ENCODE data around the gene CASKIN2. TPM values are rescaled to one million over a fixed set of nuclear protein-coding genes. Genes with fewer than 3 reads are reported as not detected.

CASKIN2 gene
- polyA plus RNA-seq, 1 donor = 13.9 TPM

DNA sequence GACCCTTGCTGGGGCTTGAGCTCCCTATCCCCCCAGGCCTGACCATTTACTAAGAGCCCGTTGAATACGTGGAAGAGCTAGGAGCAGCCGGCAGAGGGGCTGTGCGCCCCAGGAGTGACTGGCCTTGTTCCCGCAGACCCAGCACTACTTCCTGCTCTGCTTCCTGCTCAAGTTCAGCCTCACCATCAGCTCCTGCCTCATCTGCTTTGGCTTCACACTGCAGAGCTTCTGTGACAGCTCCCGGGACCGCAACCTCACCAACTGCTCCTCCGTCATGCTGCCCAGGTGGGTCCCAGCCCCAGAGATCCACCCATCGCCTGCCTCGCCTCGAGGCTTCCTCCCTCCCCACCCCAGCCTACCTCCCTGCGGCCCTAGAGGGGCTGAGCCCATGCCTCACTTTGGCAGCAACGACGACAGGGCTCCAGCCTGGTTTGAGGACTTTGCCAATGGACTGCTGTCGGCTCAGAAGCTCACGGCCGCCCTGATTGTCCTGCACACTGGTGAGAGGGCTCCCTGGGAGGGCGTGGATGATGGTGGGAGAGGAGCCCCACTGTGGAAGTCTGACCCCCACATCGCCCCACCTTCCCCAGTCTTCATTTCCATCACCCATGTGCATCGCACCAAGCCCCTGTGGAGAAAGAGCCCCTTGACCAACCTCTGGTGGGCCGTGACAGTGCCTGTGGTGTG lies 17.2 kb downstream of the CASKIN2 start:
- Histone ChIP-seq H3K4me3 (ENCODE audit: low read length) (no peak overlapping the region), H3K27me3 (ENCODE audit: control insufficient read depth, insufficient read depth, low read length) (no peaks in the 10 kb centered on the region), H3K4me1 (ENCODE audit: control insufficient read depth, insufficient read depth, low read length) (no peaks in the 10 kb centered on the region), H3K27ac (ENCODE audit: low read length) (no peak overlapping the region), H3K36me3 (ENCODE audit: control insufficient read depth, insufficient read depth, low read length) (peaks cover 92% of the 10 kb centered on the region), H3K9me3 (ENCODE audit: control insufficient read depth, low read depth, low read length) (no peaks in the 10 kb centered on the region)
- WGBS (ENCODE audit: insufficient coverage, low lambda C conversion rate) = no CpG with 5 or more reads among the region's 21 CpGs
- DNase-seq = no peak

DNA sequence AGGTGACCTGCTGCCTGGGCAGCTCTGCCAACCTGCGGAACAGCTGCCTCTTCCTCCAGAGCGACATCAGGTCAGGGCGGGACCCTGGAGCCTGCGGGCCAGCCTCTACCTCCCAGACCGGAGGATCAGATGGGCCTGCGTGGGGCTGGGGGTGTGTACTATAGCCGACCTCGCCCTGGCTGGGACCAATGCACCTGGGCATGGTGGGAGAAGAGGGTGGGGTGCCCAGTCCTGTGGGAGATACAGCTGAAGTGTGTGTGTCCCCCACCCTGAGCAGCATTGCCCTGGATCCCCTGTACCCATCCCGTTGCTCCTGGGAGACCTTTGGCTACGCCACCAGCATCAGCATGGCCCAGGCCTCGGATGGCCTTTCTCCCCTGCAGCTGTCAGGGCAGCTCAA lies 19.3 kb downstream of the CASKIN2 start:
- H3K27ac ChIP-seq (ENCODE audit: low read length) = no peak overlapping the region
- WGBS (ENCODE audit: insufficient coverage, low lambda C conversion rate) = no CpG with 5 or more reads among the region's 11 CpGs
- peaks cover 97% of the 10 kb centered on the region for H3K36me3 ChIP-seq (ENCODE audit: control insufficient read depth, insufficient read depth, low read length)

DNA sequence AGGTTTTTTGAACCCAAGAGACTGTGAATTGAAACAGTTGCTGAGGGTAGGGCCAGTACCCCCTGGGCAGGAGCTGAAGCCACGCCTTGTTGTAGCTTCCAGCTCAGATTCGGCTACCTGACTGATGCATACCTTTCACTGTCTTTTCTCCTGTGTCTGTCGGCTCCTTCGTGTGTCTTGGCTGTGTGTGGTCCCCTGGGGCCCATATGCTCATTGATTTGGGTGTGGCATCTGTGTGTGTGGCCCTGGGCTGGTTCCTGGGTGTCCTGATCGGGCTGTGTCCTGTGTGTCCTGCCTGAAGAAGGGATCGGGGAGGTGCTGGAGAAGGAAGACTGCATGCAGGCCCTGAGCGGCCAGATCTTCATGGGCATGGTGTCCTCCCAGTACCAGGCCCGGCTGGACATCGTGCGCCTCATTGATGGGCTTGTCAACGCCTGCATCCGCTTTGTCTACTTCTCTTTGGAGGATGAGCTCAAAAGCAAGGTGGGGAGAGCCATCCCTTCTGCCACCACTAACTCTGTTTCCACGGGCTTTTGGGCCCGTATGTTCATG lies 20.9 kb downstream of the CASKIN2 start:
- Histone ChIP-seq H3K4me3 (ENCODE audit: low read length) (no peak overlapping the region), H3K27ac (ENCODE audit: low read length) (no peak overlapping the region), H3K36me3 (ENCODE audit: control insufficient read depth, insufficient read depth, low read length) (peaks cover 94% of the 10 kb centered on the region), H3K4me1 (ENCODE audit: control insufficient read depth, insufficient read depth, low read length) (no peaks in the 10 kb centered on the region), H3K9me3 (ENCODE audit: control insufficient read depth, low read depth, low read length) (no peaks in the 10 kb centered on the region), H3K27me3 (ENCODE audit: control insufficient read depth, insufficient read depth, low read length) (no peaks in the 10 kb centered on the region)
- no CpG with 5 or more reads among the region's 14 CpGs for WGBS (ENCODE audit: insufficient coverage, low lambda C conversion rate)
- DNase-seq = no peak

More for the DNA sequence above, 19.3 kb downstream of the CASKIN2 start:
- DNase-seq = no peak
- H3K9me3 ChIP-seq (ENCODE audit: control insufficient read depth, low read depth, low read length) = no peaks in the 10 kb centered on the region
- H3K27me3 ChIP-seq (ENCODE audit: control insufficient read depth, insufficient read depth, low read length) = no peaks in the 10 kb centered on the region
- H3K4me1 ChIP-seq (ENCODE audit: control insufficient read depth, insufficient read depth, low read length) = no peaks in the 10 kb centered on the region
- H3K4me3 ChIP-seq (ENCODE audit: low read length) = no peak overlapping the region

DNA sequence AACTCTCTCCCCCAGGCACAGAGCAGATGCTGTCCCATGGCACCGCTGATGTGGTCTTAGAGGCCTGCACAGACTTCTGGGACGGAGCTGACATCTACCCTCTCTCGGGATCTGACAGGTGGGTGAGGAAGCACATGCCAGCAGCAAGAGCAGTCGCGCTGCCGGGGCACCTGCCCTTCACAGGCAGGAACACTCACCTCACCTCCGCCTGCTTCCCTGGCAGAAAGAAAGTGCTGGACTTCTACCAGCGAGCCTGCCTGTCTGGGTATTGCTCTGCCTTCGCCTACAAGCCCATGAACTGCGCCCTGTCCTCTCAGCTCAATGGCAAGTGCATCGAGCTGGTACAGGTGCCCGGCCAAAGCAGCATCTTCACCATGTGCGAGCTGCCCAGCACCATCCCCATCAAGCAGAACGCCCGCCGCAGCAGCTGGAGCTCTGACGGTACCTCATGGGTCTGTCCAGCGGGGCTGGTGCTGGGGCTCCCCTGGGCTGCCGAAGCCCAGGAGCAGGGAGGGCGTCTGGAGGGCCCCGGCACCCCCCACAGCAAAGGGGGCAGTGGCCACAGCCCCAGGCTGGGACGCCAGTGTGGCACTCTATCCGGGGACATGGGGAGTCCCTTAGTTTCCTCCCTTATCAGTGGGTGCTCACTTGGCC lies 21.7 kb downstream of the CASKIN2 start:
- Histone ChIP-seq H3K27ac (ENCODE audit: low read length) (no peak overlapping the region), H3K36me3 (ENCODE audit: control insufficient read depth, insufficient read depth, low read length) (peaks cover 93% of the 10 kb centered on the region), H3K4me1 (ENCODE audit: control insufficient read depth, insufficient read depth, low read length) (no peaks in the 10 kb centered on the region), H3K9me3 (ENCODE audit: control insufficient read depth, low read depth, low read length) (no peaks in the 10 kb centered on the region), H3K27me3 (ENCODE audit: control insufficient read depth, insufficient read depth, low read length) (no peaks in the 10 kb centered on the region), H3K4me3 (ENCODE audit: low read length) (no peak overlapping the region)
- no peak for DNase-seq
- WGBS (ENCODE audit: insufficient coverage, low lambda C conversion rate) = no CpG with 5 or more reads among the region's 23 CpGs

DNA sequence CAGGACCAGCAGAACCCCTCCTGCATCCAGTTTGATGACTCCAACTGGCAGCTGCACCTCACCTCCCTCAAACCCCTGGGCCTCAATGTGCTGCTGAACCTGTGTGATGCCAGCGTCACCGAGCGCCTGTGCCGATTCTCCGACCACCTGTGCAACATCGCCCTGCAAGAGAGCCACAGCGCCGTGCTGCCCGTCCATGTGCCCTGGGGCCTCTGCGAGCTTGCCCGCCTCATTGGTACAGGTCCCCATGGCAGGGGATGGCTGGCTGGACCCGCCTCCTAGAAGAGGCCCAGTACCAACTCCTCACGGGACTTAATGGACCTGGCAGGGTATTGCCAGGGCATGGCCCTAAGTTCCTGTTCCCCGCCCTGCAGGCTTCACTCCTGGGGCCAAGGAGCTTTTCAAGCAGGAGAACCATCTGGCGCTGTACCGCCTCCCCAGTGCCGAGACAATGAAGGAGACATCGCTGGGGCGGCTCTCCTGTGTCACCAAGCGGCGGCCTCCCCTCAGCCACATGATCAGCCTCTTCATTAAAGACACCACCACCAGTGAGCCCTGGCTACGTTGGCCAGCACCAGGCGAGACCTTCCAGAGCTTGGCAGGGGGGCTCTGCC lies 22.7 kb downstream of the CASKIN2 start:
- WGBS (ENCODE audit: insufficient coverage, low lambda C conversion rate) = no CpG with 5 or more reads among the region's 23 CpGs
- Histone ChIP-seq H3K27ac (ENCODE audit: low read length) (no peak overlapping the region), H3K4me3 (ENCODE audit: low read length) (no peak overlapping the region), H3K27me3 (ENCODE audit: control insufficient read depth, insufficient read depth, low read length) (no peaks in the 10 kb centered on the region), H3K36me3 (ENCODE audit: control insufficient read depth, insufficient read depth, low read length) (peaks cover 85% of the 10 kb centered on the region), H3K4me1 (ENCODE audit: control insufficient read depth, insufficient read depth, low read length) (no peaks in the 10 kb centered on the region), H3K9me3 (ENCODE audit: control insufficient read depth, low read depth, low read length) (no peaks in the 10 kb centered on the region)
- DNase-seq = no peak

DNA sequence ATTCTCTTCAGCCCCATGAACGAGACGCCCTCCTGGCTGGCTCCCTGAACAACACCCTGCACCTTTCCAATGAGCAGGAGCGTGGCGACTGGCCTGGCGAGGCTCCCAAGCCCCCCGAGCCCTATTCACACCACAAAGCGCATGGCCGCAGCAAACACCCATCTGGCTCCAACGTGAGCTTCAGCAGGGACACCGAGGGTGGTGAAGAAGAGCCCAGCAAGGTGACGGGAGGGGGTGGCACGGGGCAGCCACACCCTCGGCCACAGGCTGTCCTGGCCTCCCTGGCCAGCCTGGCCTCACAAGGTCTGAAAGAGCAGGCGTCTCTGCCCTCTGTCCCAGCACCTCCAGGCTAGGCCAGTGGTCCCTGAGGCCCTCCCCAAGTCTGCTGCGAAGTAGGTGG lies 23.7 kb downstream of the CASKIN2 start:
- H3K36me3 ChIP-seq (ENCODE audit: control insufficient read depth, insufficient read depth, low read length) = peaks cover 81% of the 10 kb centered on the region
- 100% methylated on average over 1 of the region's 15 CpGs for WGBS (ENCODE audit: insufficient coverage, low lambda C conversion rate)

DNA sequence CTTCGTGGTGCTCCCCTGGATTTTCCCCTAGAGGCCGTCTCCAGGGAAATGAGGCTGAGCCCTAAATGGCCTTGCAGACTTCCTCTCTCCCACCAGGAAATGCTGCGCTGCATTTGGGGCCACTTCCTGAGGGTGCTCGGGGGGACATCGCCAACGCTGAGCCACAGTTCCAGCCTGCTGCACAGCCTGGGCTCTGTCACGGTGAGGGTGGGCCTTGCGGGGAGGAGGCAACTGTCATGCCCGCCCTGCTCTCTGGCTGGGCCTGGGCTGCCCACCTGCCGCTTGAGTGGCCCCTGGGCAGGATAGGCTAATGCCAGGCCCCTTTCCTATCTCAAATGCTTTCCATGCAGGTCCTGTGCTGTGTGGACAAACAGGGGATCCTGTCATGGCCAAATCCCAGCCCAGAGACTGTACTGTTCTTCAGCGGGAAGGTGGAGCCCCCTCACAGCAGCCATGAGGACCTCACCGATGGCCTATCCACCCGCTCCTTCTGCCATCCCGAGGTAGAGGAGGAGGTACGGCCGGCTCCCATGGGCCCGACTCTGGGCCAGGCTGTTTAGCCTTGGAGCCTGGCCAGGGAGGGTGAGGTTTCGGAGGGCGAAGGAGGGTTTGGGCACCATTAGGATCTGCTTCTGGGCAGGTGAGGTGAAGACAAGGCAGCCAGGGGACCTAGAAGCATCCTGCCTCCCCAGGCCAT lies 24.2 kb downstream of the CASKIN2 start:
- no peaks in the 10 kb centered on the region for H3K9me3 ChIP-seq (ENCODE audit: control insufficient read depth, low read depth, low read length)
- no CpG with 5 or more reads among the region's 19 CpGs for WGBS (ENCODE audit: insufficient coverage, low lambda C conversion rate)
- DNase-seq = no peak
- peaks cover 81% of the 10 kb centered on the region for H3K36me3 ChIP-seq (ENCODE audit: control insufficient read depth, insufficient read depth, low read length)
- H3K27ac ChIP-seq (ENCODE audit: low read length) = no peak overlapping the region
- H3K4me3 ChIP-seq (ENCODE audit: low read length) = no peak overlapping the region
- H3K4me1 ChIP-seq (ENCODE audit: control insufficient read depth, insufficient read depth, low read length) = no peaks in the 10 kb centered on the region
- H3K27me3 ChIP-seq (ENCODE audit: control insufficient read depth, insufficient read depth, low read length) = no peaks in the 10 kb centered on the region

More for the DNA sequence above, 23.7 kb downstream of the CASKIN2 start:
- no peaks in the 10 kb centered on the region for H3K9me3 ChIP-seq (ENCODE audit: control insufficient read depth, low read depth, low read length)
- DNase-seq = no peak
- no peak overlapping the region for H3K27ac ChIP-seq (ENCODE audit: low read length)
- H3K4me3 ChIP-seq (ENCODE audit: low read length) = no peak overlapping the region
- no peaks in the 10 kb centered on the region for H3K27me3 ChIP-seq (ENCODE audit: control insufficient read depth, insufficient read depth, low read length)
- no peaks in the 10 kb centered on the region for H3K4me1 ChIP-seq (ENCODE audit: control insufficient read depth, insufficient read depth, low read length)

DNA sequence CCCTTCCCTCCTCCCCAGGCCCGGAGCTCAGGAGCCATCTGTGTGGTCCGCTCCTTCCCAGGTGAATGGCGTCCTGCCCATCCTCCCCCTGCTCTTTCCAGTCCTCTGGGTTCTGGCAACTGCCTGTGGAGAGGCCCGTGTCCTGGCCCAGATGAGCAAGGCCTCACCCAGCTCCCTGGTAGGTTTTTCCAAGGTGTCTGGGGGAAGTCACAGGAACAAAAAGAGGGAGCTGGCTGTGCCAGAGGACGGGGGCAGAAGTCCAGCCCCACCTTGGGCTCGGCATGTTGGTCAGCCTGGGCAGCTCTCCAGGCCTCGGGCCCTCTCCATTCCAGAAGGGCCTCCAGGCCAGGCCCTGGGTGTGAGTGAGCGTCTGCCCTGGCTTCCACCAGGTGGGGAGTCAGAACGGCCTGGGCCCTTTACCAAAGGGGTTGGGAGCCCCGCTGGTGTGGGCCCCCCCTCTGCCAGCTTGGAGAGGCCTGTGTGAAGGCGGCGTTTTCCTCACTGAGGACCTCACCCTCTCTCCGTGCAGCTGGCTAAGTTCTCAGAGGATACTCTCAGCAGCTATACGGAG lies 25.1 kb downstream of the CASKIN2 start:
- Histone ChIP-seq H3K27me3 (ENCODE audit: control insufficient read depth, insufficient read depth, low read length) (no peaks in the 10 kb centered on the region), H3K27ac (ENCODE audit: low read length) (no peak overlapping the region), H3K4me3 (ENCODE audit: low read length) (no peak overlapping the region), H3K9me3 (ENCODE audit: control insufficient read depth, low read depth, low read length) (no peaks in the 10 kb centered on the region), H3K36me3 (ENCODE audit: control insufficient read depth, insufficient read depth, low read length) (peaks cover 79% of the 10 kb centered on the region), H3K4me1 (ENCODE audit: control insufficient read depth, insufficient read depth, low read length) (no peaks in the 10 kb centered on the region)
- no CpG with 5 or more reads among the region's 14 CpGs for WGBS (ENCODE audit: insufficient coverage, low lambda C conversion rate)
- no peak for DNase-seq

DNA sequence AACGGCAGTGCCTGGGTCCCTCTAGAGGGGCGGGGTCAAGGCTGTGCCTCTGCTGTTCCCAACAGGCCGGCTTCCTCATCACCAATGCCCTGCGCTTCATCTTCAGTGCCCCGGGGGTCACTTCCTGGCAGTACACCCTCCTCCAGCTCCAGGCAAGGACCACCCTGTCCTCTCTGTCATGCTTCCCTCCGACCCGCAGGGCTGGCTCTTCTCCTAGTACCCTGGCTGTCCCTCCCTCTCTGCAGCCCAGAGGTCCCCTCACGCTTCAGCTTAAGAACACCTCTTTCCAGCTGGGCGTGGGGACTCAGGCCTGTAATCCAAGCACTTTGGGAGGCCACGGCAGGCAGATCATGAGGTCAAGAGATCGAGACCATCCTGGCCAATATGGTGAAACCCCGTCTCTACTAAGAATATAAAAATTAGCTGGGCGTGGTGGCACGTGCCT lies 25.8 kb downstream of the CASKIN2 start:
- H3K27ac ChIP-seq (ENCODE audit: low read length) = no peak overlapping the region
- no CpG with 5 or more reads among the region's 14 CpGs for WGBS (ENCODE audit: insufficient coverage, low lambda C conversion rate)
- DNase-seq = no peak
- no peaks in the 10 kb centered on the region for H3K27me3 ChIP-seq (ENCODE audit: control insufficient read depth, insufficient read depth, low read length)
- H3K4me3 ChIP-seq (ENCODE audit: low read length) = no peak overlapping the region
- H3K4me1 ChIP-seq (ENCODE audit: control insufficient read depth, insufficient read depth, low read length) = no peaks in the 10 kb centered on the region
- H3K36me3 ChIP-seq (ENCODE audit: control insufficient read depth, insufficient read depth, low read length) = peaks cover 72% of the 10 kb centered on the region
- H3K9me3 ChIP-seq (ENCODE audit: control insufficient read depth, low read depth, low read length) = no peaks in the 10 kb centered on the region
